Sigmoid colon (tissue), 7 donors: ENCODE results near the gene TSPAN18. TPM values are rescaled to one million over a fixed set of nuclear protein-coding genes. Genes with fewer than 3 reads are reported as not detected.

Source experiments
- DNase-seq: peaks from one replicate; pipeline ENCODE4 v3.0.0-alpha.2; 2019
- H3K27ac ChIP-seq, 4 donors: fragments of 200-600 bp; sonication (generic); one replicate each; pipeline ENCODE4 v1.5.1; 2016 to 2019; ENCODE audit warnings: mild to moderate bottlenecking in 1 of 4
- H3K27me3 ChIP-seq, 3 donors: fragments of 200-600 bp; sonication (generic); one replicate each; pipeline ENCODE4 v1.5.1; 2019; ENCODE audit warnings: mild to moderate bottlenecking in 1 of 3
- H3K36me3 ChIP-seq, 4 donors: fragments of 200-600 bp; sonication (generic); one replicate each; pipeline ENCODE4 v1.5.1; 2016 to 2019
- H3K4me1 ChIP-seq, 4 donors: fragments of 200-600 bp; sonication (generic); one replicate each; pipeline ENCODE4 v1.5.1; 2017 to 2019
- H3K4me3 ChIP-seq, 4 donors: fragments of 200-600 bp; sonication (generic); one replicate each; pipeline ENCODE4 v1.5.1; 2017 to 2019; ENCODE audit warnings: mild to moderate bottlenecking in 2 of 4, moderate library complexity in 1 of 4
- H3K9me3 ChIP-seq, 4 donors: fragments of 200-600 bp in 3 of 4; sonication (generic) in 3 of 4; one replicate each; pipeline versions ENCODE4 v1.5.1 to v1.6.1; 2013 to 2019
- EP300 ChIP-seq, 4 donors: sonication (generic); formaldehyde crosslinking; IDR thresholded peaks; one replicate each; pipeline ENCODE4 v1.6.1; 2017; ENCODE audit warnings: antibody characterized with exemption in 4 of 4
- POLR2A ChIP-seq, 2 donors: fragments of 450-650 bp; IDR thresholded peaks; one replicate each; pipeline ENCODE4 v1.6.1; 2016; ENCODE audit warnings: antibody characterized with exemption in 2 of 2, mild to moderate bottlenecking in 2 of 2, moderate library complexity in 2 of 2
- POLR2AphosphoS5 ChIP-seq, 4 donors: sonication (generic); formaldehyde crosslinking; IDR thresholded peaks; one replicate each; pipeline ENCODE4 v1.6.1; 2017; ENCODE audit warnings: antibody characterized with exemption in 4 of 4
- WGBS, 2 donors: extraction: QIAGEN DNeasy Blood & Tissue Kit; methylation state at CpG; one replicate each; pipeline ENCODE4 v1.1.7; 2013; 5-methylcytosine and 5-hydroxymethylcytosine counted together
- intact Hi-C: fragments of 100-400 bp; cut with DNase I; formaldehyde crosslinking; loops from one replicate; pipeline ENCODE4 v1.15.1; 2023
- polyA plus RNA-seq, 3 donors: library from polyadenylated mRNA; stranded (reverse); fragments of 200-250 nt; gene quantifications; one replicate each; pipeline ENCODE4 v1.2.3, GENCODE V29; 2013
- total RNA-seq, 4 donors: library from RNA; depleted of rRNA; stranded (reverse); fragments of >200 nt; gene quantifications; one replicate each; pipeline ENCODE4 v1.1.0, GENCODE V29; 2016
- TF ChIP-seq, protein P1 (sequence below), 4 experiments: fragments of 450-650 bp in 3 of 4; fragments of 200-600 bp in 1 of 4; IDR thresholded peaks; one replicate each; pipeline ENCODE4 v1.5.1; 2016 to 2019; ENCODE audit warnings: antibody characterized with exemption in 4 of 4, mild to moderate bottlenecking in 3 of 4, moderate library complexity in 2 of 4
- donor health status: healthy with polysubstance abuse.
- donor health status: Bipolar disorder and iron deficiency.
- donor health status: healthy.

Gene TSPAN18
- total and polyA plus RNA-seq, 7 donors = 0.23 to 75.3 (median 13.8) TPM

DNA sequence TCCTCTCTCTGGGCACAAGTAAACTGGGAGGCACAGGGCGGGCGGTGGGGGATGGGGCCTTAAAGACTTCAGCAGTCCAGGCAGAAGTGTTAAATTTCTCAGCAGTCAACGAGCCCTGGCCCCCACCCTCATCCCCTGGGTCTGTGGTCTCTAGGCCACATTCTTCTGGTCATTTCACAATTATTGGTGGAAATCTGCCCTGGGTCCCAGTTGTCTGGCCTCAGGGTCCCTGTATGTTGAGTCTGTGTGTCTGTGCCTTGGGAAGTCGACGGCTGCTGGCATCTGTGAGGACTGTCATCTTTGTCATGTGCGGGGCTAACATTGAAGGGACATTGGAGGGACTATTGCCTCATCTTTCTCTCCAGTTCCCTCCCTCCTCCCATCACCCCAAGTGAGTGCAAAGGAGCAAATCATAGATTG lies 1.7 kb downstream of the TSPAN18 start:
- TF ChIP-seq POLR2A (IDR thresholded peaks at IDR 0.05) (no peak), POLR2AphosphoS5 (IDR thresholded peaks at IDR 0.05) (no peak), EP300 (IDR thresholded peaks at IDR 0.05) (no peak)
- TF ChIP-seq, protein P1, sequence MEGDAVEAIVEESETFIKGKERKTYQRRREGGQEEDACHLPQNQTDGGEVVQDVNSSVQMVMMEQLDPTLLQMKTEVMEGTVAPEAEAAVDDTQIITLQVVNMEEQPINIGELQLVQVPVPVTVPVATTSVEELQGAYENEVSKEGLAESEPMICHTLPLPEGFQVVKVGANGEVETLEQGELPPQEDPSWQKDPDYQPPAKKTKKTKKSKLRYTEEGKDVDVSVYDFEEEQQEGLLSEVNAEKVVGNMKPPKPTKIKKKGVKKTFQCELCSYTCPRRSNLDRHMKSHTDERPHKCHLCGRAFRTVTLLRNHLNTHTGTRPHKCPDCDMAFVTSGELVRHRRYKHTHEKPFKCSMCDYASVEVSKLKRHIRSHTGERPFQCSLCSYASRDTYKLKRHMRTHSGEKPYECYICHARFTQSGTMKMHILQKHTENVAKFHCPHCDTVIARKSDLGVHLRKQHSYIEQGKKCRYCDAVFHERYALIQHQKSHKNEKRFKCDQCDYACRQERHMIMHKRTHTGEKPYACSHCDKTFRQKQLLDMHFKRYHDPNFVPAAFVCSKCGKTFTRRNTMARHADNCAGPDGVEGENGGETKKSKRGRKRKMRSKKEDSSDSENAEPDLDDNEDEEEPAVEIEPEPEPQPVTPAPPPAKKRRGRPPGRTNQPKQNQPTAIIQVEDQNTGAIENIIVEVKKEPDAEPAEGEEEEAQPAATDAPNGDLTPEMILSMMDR (IDR thresholded peaks at IDR 0.05) = no peak
- no peaks in the 10 kb centered on the region for H3K9me3 ChIP-seq
- H3K36me3 ChIP-seq = no peaks in the 10 kb centered on the region
- intact Hi-C loops = loop anchor here (1.0 to 5.0 kb wide), 3 partner anchors 46 to 166 kb away; partner anchors contain the start of gene CD82
- WGBS, 2 donors = 79 to 82% methylated on average over 6 of the region's 6 CpGs
- peak overlapping the region; percentile 72 to 90 (median 82) for H3K4me3 ChIP-seq
- H3K27ac ChIP-seq = peak overlapping the region; percentile 87 to 95 (median 89)
- peaks cover 4 to 65% (median 58%) of the 10 kb centered on the region in 4 donors for H3K4me1 ChIP-seq
- DNase-seq = peak; percentile 72
- no peaks in the 10 kb centered on the region for H3K27me3 ChIP-seq

DNA sequence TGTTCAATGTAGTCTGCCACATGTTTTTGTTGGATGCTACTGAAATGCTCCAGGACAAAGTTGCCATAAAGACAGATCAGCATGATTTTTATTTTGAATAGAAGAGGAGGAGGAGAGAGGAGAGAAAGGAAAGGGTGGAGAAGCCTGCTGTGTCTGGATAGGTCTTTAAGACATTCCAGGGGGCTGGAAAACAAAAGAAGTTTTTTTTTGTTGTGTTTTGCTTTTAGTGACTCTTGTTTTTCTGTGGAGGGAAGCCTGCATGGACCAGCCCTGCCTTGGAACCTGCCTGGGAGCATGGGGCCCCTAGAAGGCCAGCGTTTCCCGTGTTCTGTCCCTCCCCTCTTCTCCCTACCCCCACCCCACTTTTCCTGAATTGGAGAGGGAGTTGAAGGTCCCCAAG lies 2.3 kb downstream of the TSPAN18 start:
- Histone ChIP-seq H3K36me3 (no peaks in the 10 kb centered on the region), H3K4me3 (peak overlapping the region in 2 of 4 donors; percentile 77 to 90), H3K27me3 (no peaks in the 10 kb centered on the region), H3K9me3 (no peaks in the 10 kb centered on the region), H3K4me1 (peaks cover 4 to 71% (median 63%) of the 10 kb centered on the region in 4 donors), H3K27ac (peak overlapping the region; percentile 87 to 95 (median 89))
- DNase-seq = no peak
- intact Hi-C loops = loop anchor here (5.0 kb wide), 1 partner anchor 162 kb away; the partner anchor contains the start of gene CD82
- TF ChIP-seq EP300 (IDR thresholded peaks at IDR 0.05) (no peak), POLR2A (IDR thresholded peaks at IDR 0.05) (no peak), POLR2AphosphoS5 (IDR thresholded peaks at IDR 0.05) (no peak)
- TF ChIP-seq, protein P1 (IDR thresholded peaks at IDR 0.05) = no peak
- WGBS, 2 donors = 67 to 74% methylated on average over 2 of the region's 2 CpGs

DNA sequence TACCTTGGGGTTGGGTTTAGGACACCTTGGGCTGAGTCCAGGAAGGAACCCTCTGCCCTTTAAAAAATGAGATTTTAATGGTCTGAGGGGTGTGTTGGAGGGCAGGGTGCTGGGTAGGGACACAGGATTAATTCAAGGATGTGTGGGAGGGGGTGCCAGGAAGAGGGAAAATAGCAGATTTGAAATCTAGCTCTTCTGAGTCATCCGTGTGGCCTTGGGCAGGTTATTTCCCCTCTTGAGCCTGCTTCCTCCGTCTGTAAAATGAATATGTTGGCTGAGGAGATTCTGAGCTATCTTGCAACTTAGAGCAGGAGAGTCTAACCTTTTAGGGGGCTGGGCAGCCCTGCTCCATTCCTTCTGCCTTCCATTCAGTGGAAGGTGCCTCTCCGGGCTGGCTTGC lies 3.0 kb downstream of the TSPAN18 start:
- WGBS, 2 donors = 76 to 79% methylated on average over 3 of the region's 3 CpGs
- Histone ChIP-seq H3K9me3 (no peaks in the 10 kb centered on the region), H3K36me3 (no peaks in the 10 kb centered on the region), H3K27me3 (no peaks in the 10 kb centered on the region), H3K4me3 (peak overlapping the region in 1 of 4 donors; percentile 90), H3K4me1 (peaks cover 4 to 77% (median 70%) of the 10 kb centered on the region in 4 donors), H3K27ac (peak overlapping the region; percentile 87 to 95 (median 89))
- DNase-seq = no peak
- TF ChIP-seq POLR2A (IDR thresholded peaks at IDR 0.05) = no peak
- TF ChIP-seq, protein P1 (IDR thresholded peaks at IDR 0.05) = no peak
- TF ChIP-seq POLR2AphosphoS5 (IDR thresholded peaks at IDR 0.05) = no peak
- TF ChIP-seq EP300 (IDR thresholded peaks at IDR 0.05) = no peak
- intact Hi-C loops = loop anchor here (5.0 kb wide), 1 partner anchor 162 kb away; the partner anchor contains the start of gene CD82

DNA sequence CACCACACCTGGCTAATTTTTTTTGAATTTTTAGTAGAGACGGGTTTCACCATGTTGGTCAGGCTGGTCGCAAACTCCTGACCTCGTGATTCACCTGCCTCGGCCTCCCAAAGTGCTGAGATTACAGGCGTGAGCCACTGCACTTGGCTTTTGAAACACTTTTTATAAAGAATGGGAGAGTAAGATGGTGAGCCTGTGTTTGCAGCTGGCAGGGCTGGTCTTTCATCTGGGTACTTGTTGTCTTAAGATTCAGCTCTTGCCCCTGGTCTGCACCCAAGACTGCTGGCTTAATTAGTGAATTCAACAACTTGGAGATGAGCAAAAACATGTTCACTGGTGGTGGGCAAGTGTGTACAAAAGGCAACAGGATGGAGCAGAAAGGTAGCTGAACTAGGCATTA lies 4.0 kb downstream of the TSPAN18 start:
- no peak overlapping the region for H3K4me3 ChIP-seq
- peaks cover 4 to 85% (median 76%) of the 10 kb centered on the region in 4 donors for H3K4me1 ChIP-seq
- peak overlapping the region; percentile 87 to 95 (median 89) for H3K27ac ChIP-seq
- TF ChIP-seq POLR2A (IDR thresholded peaks at IDR 0.05) (no peak), POLR2AphosphoS5 (IDR thresholded peaks at IDR 0.05) (no peak), EP300 (IDR thresholded peaks at IDR 0.05) (no peak)
- TF ChIP-seq, protein P1 (IDR thresholded peaks at IDR 0.05) = no peak
- intact Hi-C loops = no loop called here
- no peaks in the 10 kb centered on the region for H3K27me3 ChIP-seq
- H3K9me3 ChIP-seq = no peaks in the 10 kb centered on the region
- H3K36me3 ChIP-seq = no peaks in the 10 kb centered on the region
- DNase-seq = no peak
- 91% methylated on average over 5 of the region's 5 CpGs for WGBS, 2 donors
